GM12801 (cell line): ENCODE measurements around the gene PHLDB1.

Source experiments
- CTCF ChIP-seq: IDR thresholded peaks from one replicate; pipeline ENCODE4 v1.5.1; 2011; ENCODE audit warnings: control low read depth; ENCODE audit not compliant: insufficient read length; ENCODE audit errors: extremely low read depth

Gene PHLDB1

DNA sequence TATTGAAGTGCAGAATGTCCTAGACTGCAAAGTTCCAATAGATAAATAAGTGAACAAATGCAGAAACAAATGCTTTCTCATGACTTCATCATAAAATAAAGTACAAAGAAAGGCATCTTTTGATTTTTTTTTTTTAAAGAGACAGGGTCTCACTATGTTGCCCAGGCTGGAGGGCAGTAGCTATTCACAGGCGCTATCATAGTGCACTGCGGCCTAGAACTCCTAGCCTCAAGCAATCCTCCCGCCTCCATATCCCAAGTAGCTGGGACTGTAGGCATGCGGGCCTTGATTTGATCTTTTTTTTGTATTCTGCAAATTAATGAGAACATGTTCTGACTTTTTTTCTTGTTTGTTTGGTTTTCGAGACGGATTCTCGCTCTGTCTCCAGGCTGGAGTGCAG, 32.8 kb upstream of the PHLDB1 start:
- TF ChIP-seq CTCF: no peak

- TF ChIP-seq CTCF: no peak
These were observed 26.4 kb upstream of the PHLDB1 start for GRCh38 chr11:118581057-118581456.

- TF ChIP-seq CTCF: no peak
These were observed 19.5 kb upstream of the PHLDB1 start for GRCh38 chr11:118587952-118588351.

- no peak for TF ChIP-seq CTCF
These were observed 14.6 kb upstream of the PHLDB1 start for GRCh38 chr11:118592616-118593367.

GRCh38 chr11:118596224-118597146, 10.9 kb upstream of the PHLDB1 start:
- TF ChIP-seq CTCF: no peak

- TF ChIP-seq CTCF: no peak
These were observed 9.9 kb upstream of the PHLDB1 start for GRCh38 chr11:118597556-118597955.

GRCh38 chr11:118602331-118602730, 5.1 kb upstream of the PHLDB1 start:
- TF ChIP-seq CTCF: no peak
